Smooth muscle cell of the brain vasculature (primary cell): ENCODE measurements around the gene PRDM13.
"Not testable (repeated sequence)": the region's sequence is repeated elsewhere in the genome, so short reads cannot be mapped to it uniquely, and the experiment has no call there.

Experiments
- DNase-seq: peaks from one replicate; pipeline ENCODE4 v3.0.0-alpha.2; 2012; ENCODE audit warnings: low read depth, low spot score

The PRDM13 gene

DNA sequence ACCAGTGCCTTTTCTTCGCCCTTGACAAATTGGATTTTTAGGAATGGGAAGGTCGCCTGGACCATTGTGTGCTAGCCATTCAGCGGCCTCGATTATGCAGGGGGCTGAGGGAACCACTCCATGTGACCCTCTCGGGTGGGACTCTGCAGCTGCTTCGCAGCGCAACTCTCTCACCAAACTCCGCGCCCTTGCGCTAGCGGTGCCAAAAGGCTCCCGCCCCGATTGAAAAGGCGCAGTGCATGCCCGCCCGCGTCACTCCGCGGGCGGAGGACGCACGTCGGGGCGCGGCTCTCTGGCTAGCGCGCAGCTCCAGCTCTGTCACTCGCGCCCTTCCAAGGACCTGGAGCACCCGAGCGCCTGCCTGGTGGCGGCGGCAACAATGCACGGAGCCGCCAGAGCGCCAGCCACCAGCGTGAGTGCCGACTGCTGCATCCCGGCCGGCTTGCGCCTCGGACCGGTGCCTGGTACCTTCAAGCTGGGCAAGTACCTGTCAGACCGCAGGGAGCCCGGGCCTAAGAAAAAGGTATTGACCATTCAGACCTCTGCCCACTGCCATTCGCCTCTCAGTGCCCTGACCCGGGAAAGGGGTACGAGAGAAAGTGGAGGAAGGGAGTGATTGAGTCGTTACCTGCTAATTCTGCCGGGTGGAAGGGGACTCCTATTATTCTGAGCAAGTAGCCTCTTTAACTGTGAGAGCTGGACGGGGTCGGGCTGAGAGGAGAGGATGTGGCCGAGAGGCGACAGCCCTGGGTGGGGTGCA, at the start of gene PRDM13:
Gene PRDM13 (plus strand): TSS at position 178 of the 760 bp plus-strand sequence. CDS start 202 bp downstream, at position 380.
- DNase-seq: no peak

DNA sequence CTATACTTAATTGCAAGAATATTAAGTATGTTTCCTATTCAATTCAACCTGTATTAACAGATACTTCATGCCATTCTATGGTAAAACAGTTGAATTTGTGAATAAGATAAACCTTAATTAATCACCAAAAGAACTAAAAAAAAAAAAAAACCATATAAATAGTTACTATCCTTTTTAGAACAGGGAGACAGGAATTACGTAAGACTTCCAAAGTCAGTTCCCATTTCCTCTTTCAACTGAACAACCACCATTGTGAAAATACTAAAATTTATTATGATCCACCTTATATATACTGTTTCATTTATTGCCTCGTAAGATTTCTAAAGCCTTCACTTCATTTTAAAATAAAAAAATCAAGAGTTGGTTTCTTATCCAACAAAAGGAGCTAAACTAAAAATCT, 47.6 kb upstream of the PRDM13 start:
- no peak for DNase-seq

DNA sequence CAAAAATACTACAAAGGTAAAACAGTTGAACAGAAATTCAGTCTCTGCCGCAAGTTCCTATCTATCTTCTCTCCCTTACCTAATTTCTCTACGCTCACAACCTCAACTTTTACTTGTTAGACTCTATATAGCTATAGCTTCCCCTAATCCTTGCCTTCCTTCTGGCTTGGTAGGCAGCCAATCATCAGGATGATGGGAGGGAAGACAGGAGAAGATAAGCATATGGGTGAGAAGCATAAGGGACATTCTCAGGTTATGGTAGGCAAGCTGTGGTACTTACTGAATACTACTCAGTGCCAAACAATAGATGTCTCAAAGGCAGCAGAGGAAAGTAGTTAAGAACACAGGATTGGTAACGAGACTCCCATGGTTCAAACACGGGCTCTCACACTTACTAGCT, 46.0 kb upstream of the PRDM13 start:
- DNase-seq: no peak

- no peak for DNase-seq
Measured at GRCh38 chr6:99563056-99563723, 43.4 kb upstream of the PRDM13 start.

GRCh38 chr6:99568103-99568933, 38.3 kb upstream of the PRDM13 start, which contains the start of gene CCNC:
TSS of gene CCNC (minus strand) at chr6:99568660. CDS start at chr6:99568527, 133 bp downstream.
- DNase-seq: peak; percentile 91

GRCh38 chr6:99573980-99574617, 32.5 kb upstream of the PRDM13 start:
- DNase-seq: no peak

DNA sequence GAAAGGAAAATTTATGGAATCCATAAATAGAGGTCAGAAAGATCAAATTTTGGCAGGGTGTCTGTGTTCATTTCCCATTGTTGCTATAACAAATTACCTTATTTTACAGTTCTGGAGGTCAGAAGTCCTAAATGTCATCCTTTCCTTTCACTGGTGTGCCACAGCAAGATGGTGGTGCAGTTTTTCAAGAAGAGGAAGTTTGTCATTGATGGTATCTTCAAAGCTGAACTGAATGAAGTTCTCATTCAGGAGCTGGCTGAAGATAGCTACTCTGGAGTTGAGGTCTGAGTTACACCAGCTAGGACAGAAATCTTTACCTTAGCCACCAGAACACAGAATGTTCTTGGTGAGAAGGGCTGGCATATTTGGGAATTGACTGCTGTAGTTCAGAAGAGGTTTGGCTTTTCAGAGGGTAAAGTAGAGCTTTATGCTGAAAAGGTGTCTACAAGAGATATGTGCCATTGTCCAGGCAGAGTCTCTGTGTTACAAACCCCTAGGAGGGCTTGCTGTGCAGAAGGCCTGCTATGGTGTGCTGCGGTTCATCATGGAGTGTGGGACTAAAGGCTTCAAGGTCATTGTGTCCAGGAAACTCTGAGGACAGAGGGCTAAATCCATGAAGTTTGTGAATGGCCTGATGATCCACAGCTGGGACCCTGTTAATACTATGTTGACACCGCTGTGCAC, 30.9 kb upstream of the PRDM13 start:
- DNase-seq: no peak

DNA sequence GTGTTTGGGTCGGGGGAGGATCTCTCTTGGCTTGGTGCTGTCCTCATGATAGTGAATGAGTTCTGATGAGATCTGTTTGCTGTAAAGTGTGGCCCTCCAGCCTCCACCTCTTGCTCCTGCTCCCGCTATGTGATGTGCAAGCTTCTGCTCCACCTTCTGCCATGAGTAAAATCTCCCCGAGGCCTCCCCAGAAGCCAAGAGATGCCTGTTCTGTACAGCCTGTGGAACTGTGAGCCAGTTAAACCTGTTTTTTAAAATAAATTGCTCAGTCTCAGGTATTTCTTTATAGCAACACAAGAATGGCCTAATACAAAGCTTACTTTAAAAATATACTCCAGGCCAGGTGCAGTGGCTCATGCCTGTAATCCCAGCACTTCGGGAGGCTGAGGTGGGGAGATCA, 26.9 kb upstream of the PRDM13 start:
- no peak for DNase-seq

DNA sequence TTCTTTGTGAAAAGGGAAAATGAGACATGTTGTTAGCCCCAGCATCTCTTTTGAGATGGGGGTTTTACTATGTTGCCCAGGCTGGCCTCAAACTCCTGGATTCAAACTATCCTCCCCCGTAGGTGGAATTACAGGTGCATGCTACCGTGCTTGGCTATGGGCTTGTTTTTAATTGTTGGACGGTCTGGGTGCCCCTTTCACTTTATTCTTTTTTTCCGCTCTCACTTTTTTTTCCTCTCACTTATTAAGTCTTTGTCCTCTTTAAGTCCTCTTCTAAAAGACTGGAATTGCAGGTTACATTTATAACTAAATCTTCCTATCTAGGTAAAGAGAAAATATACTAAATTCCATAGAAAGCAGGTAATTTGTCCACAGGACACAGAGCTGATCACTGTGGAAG, 18.8 kb upstream of the PRDM13 start:
- DNase-seq: no peak

GRCh38 chr6:99588618-99589289, 17.9 kb upstream of the PRDM13 start:
- DNase-seq: peak; percentile 21

GRCh38 chr6:99589290-99589672, 17.4 kb upstream of the PRDM13 start:
- no peak for DNase-seq

GRCh38 chr6:99589907-99590493, 16.6 kb upstream of the PRDM13 start:
- no peak for DNase-seq

DNA sequence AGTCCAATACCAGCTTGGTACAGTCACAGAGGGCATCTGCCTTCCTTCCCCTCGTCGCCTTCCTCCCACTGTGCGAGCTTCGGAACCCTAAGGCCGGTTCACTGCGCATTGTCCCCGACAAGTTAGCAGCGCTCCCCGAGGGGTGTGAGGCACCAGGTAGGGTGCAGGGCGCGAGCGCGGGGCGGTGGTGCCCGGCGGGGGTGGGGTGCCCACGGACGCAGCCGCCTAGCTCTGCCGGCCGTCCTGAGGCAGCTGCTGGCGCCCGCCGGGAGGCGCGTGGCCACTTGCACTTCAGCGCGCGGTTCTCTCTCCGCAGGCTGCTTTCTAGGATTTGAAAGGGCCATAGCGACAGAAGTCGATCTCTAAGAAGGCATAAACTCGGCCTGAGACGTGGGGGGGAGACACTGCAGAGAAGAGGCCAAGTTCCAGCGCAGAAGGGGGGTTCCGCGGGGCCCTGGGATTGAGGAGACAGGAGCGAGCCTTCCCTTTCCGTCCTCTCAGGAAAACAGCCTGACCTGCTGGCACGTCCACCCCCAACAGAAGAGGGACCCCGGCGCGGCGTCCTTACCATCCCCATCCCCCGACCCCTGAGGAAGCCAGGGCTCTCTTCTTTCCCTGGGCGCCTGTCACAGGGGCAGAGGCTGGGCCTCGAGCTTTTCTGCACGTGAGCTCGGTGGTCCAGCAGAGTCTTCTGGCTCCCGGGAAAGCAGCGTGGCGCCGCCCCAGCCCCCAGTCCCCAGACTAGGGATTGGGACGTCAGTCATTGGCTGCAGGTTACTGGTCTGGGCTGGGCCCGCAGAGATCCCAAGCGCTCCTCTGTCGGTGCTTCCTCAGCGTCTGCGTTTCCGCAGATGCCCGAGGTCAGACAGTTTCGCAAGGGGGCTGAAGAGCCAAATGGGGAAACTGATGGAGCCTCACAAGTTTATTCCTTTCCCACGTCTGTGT, 15.6 kb upstream of the PRDM13 start:
- no peak for DNase-seq

- DNase-seq: no peak
Measured at GRCh38 chr6:99591673-99592364, 14.8 kb upstream of the PRDM13 start.

DNA sequence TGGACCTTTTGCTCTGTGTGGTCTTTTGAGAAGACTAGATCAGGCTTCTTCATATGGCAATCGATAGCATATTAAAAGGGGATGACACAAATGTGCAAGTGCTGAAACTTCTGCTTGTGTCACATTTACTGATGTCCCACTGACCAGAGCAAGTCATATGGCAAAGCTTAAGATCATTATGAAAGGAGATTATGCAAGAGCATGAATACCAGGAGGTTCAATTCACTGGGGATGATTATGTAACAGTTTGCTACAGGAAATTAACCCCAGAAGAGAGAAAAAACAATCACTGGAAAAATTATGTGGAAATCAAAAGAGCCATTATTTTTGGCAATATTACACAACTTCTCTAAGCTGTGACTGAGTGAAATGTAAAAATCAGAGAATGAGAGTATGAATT, 13.7 kb upstream of the PRDM13 start:
- no peak for DNase-seq

- DNase-seq: not testable (repeated sequence)
Measured at GRCh38 chr6:99594696-99595095, 11.9 kb upstream of the PRDM13 start.

DNA sequence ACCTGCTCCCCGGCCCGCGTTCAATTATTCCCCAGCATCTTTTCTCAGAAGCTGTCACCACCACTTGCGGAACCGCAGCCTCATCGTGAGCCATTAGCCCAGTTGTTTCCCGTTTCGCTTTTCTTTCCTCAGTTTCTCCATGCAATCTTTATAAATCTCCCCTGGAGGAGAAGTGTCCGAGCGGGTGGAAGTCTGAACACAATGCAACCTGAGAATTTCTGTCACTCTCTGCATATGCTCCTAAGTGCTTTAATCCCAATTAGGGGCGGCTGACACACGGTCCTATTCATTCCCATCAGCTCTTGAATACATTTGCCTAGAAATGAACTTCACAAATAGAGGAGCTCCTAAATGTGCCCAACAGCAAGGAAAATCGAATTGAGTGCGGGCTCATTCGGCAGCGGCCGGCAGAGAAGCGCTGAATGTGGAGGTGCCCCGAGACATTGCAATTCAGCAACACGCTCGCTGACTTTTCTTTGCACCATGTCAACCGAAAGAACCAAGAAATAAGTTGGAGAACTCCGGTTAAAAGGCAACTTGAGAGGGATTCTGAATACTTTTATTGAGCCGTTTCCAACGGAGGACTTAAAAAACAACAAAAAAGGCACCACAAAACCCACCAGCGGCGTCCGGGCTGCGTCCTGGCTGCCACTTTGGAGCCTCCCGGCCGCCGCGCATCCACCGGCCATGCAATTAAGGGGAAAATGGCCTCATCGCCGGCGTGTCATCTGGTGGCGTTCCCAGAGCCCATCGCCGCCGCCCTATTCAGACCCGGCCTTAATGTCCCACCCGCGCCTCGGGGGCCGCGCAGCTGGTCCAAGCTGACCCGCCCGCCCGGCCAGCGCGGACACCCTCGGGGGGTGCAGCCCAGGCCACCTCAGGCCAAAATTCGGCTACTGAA, 3.9 kb upstream of the PRDM13 start:
- no peak for DNase-seq
